Measurements from ENCODE around the gene MCL1.

DNA sequence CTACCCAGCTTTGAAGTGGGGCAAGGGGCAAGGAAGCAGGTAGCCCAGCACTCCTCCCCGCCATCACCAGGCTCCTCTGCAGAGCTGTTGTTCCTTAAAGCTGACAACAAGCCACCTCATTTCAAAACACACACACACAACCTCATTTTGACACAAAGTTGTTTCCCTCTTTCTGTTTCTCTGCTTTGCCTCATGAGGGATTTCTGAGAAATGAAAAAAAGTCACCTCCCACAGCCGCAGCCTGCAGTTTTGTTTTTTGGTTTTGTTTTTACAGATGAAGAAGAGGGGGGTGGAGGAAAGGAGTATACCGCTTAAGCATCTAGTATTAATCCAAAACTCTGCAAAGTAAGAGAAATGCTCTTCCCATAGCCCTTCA is 12.1 kb downstream of the MCL1 start:
- TF ChIP-seq CTCF (conservative IDR thresholded peaks at IDR 0.05; ENCODE audit: low read length) (no peak), EZH2phosphoT487 (IDR thresholded peaks at IDR 0.05; ENCODE audit: borderline replicate concordance) (no peak)
